ENCODE data around the gene GATAD2A.
"Not testable (repeated sequence)": the region's sequence is repeated elsewhere in the genome, so short reads cannot be mapped to it uniquely, and the experiment has no call there.

The GATAD2A gene

GRCh38 chr19:19387108-19387507 lies 18.4 kb upstream of the GATAD2A start:
- DNase-seq (ENCODE audit: low read depth in 2 of 2), result no peak

GRCh38 chr19:19388568-19389555 lies 16.6 kb upstream of the GATAD2A start:
- no peak for DNase-seq (ENCODE audit: low read depth in 2 of 2)

- not testable (repeated sequence) for DNase-seq (ENCODE audit: low read depth in 2 of 2)
Measured at GRCh38 chr19:19389683-19390082, 15.8 kb upstream of the GATAD2A start.

GRCh38 chr19:19394333-19394732 lies 11.1 kb upstream of the GATAD2A start:
- DNase-seq (ENCODE audit: low read depth in 2 of 2), result not testable (repeated sequence)

- no peak for DNase-seq (ENCODE audit: low read depth in 2 of 2)
Measured at GRCh38 chr19:19399733-19400433, 5.6 kb upstream of the GATAD2A start.

GRCh38 chr19:19402656-19403372 lies 2.7 kb upstream of the GATAD2A start:
- DNase-seq (ENCODE audit: low read depth in 2 of 2), result no peak

GRCh38 chr19:19403373-19403901 lies 2.0 kb upstream of the GATAD2A start:
- no peak for DNase-seq (ENCODE audit: low read depth in 2 of 2)

GRCh38 chr19:19405971-19406877 lies 749 bp downstream of the GATAD2A start:
- no peak for DNase-seq (ENCODE audit: low read depth in 2 of 2)

- DNase-seq (ENCODE audit: low read depth in 2 of 2), result no peak
Measured at GRCh38 chr19:19406878-19407632, 1.6 kb downstream of the GATAD2A start.

GRCh38 chr19:19407633-19407930 lies 2.1 kb downstream of the GATAD2A start:
- no peak for DNase-seq (ENCODE audit: low read depth in 2 of 2)

- DNase-seq (ENCODE audit: low read depth in 2 of 2), result no peak
Measured at GRCh38 chr19:19409205-19409604, 3.7 kb downstream of the GATAD2A start.

GRCh38 chr19:19409631-19410030 lies 4.2 kb downstream of the GATAD2A start:
- DNase-seq (ENCODE audit: low read depth in 2 of 2), result no peak

- no peak for DNase-seq (ENCODE audit: low read depth in 2 of 2)
Measured at GRCh38 chr19:19410553-19411550, 5.4 kb downstream of the GATAD2A start.

GRCh38 chr19:19416280-19416679 lies 10.8 kb downstream of the GATAD2A start:
- DNase-seq (ENCODE audit: low read depth in 2 of 2), result no peak

GRCh38 chr19:19417046-19417445 lies 11.6 kb downstream of the GATAD2A start:
- DNase-seq (ENCODE audit: low read depth in 2 of 2), result no peak

GRCh38 chr19:19417628-19418245 lies 12.3 kb downstream of the GATAD2A start:
- DNase-seq (ENCODE audit: low read depth in 2 of 2), result no peak

GRCh38 chr19:19418555-19419260 lies 13.2 kb downstream of the GATAD2A start:
- no peak for DNase-seq (ENCODE audit: low read depth in 2 of 2)

All from stimulated activated CD4-positive, alpha-beta T cell treated with anti-CD3 and anti-CD28 coated beads, Interleukin-1b, Interleukin-23, amount 100 ng/mL, for 1 hour (primary cell).